Cardiac septum (tissue), 1 donor: Measurements from ENCODE around the gene RNF151. TPM values are rescaled to one million over a fixed set of nuclear protein-coding genes. Genes with fewer than 3 reads are reported as not detected.
A peak's percentile ranks its signal among the peaks of the same experiment; 100 is the strongest.
"Not testable (repeated sequence)": the region's sequence is repeated elsewhere in the genome, so short reads cannot be mapped to it uniquely, and the experiment has no call there.

Source experiments
- DNase-seq: peaks from one replicate; pipeline ENCODE4 v3.0.0-alpha.2; 2020; ENCODE audit warnings: low spot score
- intact Hi-C: fragments of 100-400 bp; cut with DNase I; formaldehyde crosslinking; loops from one replicate; pipeline ENCODE4 v1.14.0; 2022
- total RNA-seq: library from RNA; stranded (reverse); fragmentation: NEBNext Ultra II Directional; extraction: Animal tissue kit (Norgen Biotek cat#: 25700); gene quantifications from one replicate; pipeline ENCODE4 v1.2.1, GENCODE V29; 2021
- donor health status: DM: no; HTN: no; CAD: no.

RNF151 gene
- total RNA-seq, 1 donor from 2014 or later = not detected

- intact Hi-C loops = no loop called here
- no peak for DNase-seq
Observed at GRCh38 chr16:2003231-2003826, 36.7 kb downstream of the RNF151 start.

- intact Hi-C loops = no loop called here
Observed at GRCh38 chr16:2003827-2004641, 37.4 kb downstream of the RNF151 start.

GRCh38 chr16:2004795-2005517, 38.3 kb downstream of the RNF151 start:
- intact Hi-C loops = no loop called here

More at GRCh38 chr16:2003827-2004641, 37.4 kb downstream of the RNF151 start:
- peak; percentile 95 for DNase-seq

GRCh38 chr16:2005646-2006045, 39.0 kb downstream of the RNF151 start:
- no peak for DNase-seq
- intact Hi-C loops = no loop called here

More at GRCh38 chr16:2004795-2005517, 38.3 kb downstream of the RNF151 start:
- DNase-seq = no peak

- DNase-seq = no peak
- intact Hi-C loops = no loop called here
Observed at GRCh38 chr16:2006317-2006716, 39.7 kb downstream of the RNF151 start.

- DNase-seq = no peak
- intact Hi-C loops = no loop called here
Observed at GRCh38 chr16:2007081-2007836, 40.6 kb downstream of the RNF151 start.

- intact Hi-C loops = no loop called here
- DNase-seq = no peak
Observed at GRCh38 chr16:2008009-2008526, 41.4 kb downstream of the RNF151 start.

GRCh38 chr16:2008631-2009163, 42.0 kb downstream of the RNF151 start:
- no peak for DNase-seq
- intact Hi-C loops = no loop called here

- DNase-seq = no peak
- intact Hi-C loops = no loop called here
Observed at GRCh38 chr16:2009164-2009711, 42.6 kb downstream of the RNF151 start.

- intact Hi-C loops = loop anchor here (5.0 kb wide), 1 partner anchor 37 kb away; the partner anchor contains the start of genes NTHL1 and TSC2
- peak; percentile 90 for DNase-seq
Observed at GRCh38 chr16:2009791-2010510, 43.3 kb downstream of the RNF151 start, which contains the start of gene ZNF598. ZNF598 (minus strand) TSS chr16:2009821.

- not testable (repeated sequence) for DNase-seq
- intact Hi-C loops = loop anchor here (5.0 kb wide), 1 partner anchor 36 kb away; the partner anchor contains the start of genes NTHL1 and TSC2
Observed at GRCh38 chr16:2011726-2012125, 45.1 kb downstream of the RNF151 start.

GRCh38 chr16:2013527-2013926, 46.9 kb downstream of the RNF151 start:
- intact Hi-C loops = loop anchor here (5.0 kb wide), 1 partner anchor 34 kb away; the partner anchor contains the start of genes NTHL1 and TSC2
- no peak for DNase-seq

- intact Hi-C loops = no loop called here
- DNase-seq = no peak
Observed at GRCh38 chr16:2015117-2015946, 48.7 kb downstream of the RNF151 start.

- intact Hi-C loops = no loop called here
- no peak for DNase-seq
Observed at GRCh38 chr16:2015947-2016208, 49.2 kb downstream of the RNF151 start.

GRCh38 chr16:2016407-2016922, 49.8 kb downstream of the RNF151 start:
- no peak for DNase-seq
- intact Hi-C loops = no loop called here
